ENCODE measurements around the gene CFAP44.
"Not testable (repeated sequence)": the region's sequence is repeated elsewhere in the genome, so short reads cannot be mapped to it uniquely, and the experiment has no call there.

CFAP44 gene, protein sequence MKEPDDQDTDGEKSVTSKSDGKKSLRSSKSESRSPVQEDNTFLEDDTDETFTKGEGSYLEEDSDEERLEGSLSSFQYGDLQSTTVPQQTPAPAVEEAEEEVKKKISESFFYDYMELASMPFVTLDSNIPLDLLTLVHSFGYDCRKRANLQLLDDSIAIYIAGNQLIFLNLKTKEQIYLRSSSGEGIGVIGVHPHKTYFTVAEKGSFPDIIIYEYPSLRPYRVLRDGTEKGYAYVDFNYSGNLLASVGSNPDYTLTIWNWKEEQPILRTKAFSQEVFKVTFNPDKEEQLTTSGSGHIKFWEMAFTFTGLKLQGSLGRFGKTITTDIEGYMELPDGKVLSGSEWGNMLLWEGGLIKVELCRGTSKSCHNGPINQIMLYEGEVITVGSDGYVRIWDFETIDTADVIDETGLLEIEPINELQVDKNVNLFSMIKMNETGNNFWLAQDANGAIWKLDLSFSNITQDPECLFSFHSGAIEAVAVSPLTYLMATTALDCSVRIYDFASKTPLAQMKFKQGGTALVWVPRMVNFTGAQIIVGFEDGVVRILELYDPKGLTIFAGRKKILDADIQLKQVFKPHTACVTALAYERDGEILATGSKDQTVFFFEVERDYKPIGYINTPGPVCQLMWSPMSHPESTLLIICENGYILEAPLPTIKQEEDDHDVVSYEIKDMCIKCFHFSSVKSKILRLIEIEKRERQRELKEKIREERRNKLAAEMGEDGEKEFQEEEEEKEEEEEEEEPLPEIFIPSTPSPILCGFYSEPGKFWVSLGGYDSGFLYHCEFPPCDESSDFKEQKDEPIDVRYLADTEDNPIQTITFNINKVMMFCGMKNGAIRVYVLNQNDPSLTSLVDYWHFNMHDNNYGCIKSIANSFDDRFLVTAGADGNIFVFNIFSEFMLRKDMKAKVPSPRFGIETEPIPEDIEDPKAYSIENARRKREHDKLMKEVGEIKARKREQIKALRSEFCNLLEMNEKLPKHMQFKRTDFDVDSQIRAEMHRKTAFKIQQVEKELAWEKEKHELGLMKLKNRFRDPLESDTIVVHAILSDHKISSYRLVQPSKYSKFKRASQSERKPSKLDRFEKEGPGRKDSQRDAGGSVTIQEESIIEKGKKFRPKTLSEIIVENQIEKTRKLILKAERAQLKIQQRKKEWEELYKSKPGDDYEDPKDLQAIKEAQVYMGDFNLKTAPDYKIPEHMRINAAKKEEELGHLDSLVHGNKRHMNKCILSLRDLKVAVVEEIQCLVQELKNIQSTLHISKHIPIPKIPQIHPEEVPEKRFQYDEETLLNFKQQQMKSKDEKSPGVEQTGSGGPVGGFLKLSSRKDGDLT (N-terminal part only)
- 10.0 to 13.4 (median 13.0) reads per million in 3 donors for total RNA-seq

DNA sequence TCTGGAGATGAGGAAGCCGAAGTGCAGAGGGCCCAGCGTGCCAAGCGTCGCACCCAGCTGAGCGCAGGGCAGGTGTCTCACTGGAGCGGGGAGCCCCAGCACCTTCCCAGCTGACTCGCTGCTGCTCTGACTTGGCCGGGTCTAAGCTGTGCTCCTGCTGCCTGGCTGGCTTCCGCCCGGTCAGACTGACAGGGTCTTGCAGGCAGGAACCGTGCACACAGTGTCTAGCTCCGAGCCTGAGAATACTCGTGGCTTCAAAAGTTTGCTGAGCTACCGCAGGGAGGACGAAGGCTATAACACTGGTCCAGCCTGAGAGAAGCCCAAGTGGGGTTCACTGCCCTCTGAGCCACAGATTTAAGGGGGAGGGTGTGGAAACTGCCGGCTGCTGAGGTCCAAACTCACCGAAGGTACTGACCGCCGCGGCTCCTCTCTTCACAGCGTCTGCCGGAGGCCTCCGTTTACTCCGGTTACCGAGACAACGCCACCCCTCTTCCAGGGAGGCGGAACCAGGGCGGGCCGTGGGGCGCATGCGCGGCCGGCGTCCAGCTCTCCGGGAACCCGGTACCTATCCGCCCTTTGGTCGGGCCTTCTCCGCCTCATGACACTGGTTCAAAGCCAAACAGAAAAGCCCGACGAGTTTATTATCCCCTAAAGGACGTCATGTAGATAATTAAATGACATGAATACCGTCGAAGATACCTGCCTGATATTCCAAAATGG is at the start of gene CFAP44:
Gene CFAP44 (minus strand): TSS at position 443 of the 720 bp plus-strand sequence. CDS start 7,829 bp downstream, outside the sequence.
- H3K27ac ChIP-seq (ENCODE audit: insufficient read depth, low read length, poor library complexity, severe bottlenecking), result no peak within 1 kb of the TSS

DNA sequence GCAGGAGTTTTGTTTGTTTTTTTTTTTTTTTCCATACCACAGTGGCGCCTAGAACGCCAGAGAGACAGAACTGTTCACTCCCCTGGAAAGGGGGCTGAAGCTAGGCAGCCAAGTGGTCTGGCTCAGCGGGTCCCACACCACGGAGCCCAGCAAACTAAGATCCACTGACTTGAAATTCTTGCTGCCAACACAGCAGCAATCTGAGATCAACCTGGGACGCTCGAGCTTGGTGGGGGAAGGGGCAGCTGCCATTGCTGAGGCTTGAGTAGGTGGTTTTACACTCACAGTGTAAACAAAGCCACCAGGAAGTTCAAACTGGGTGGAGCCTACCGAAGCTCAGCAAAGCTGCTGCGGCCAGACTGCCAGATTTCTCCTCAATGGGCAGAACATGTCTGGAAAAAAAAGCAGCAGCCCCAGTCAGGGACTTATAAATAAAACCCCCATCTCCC is 43.9 kb upstream of the CFAP44 start:
- Histone ChIP-seq H3K27me3 (replicated peaks; ENCODE audit: control insufficient read depth, insufficient read depth, low read length, poor library complexity, severe bottlenecking) (no peaks in the 10 kb centered on the region), H3K4me1 (ENCODE audit: control insufficient read depth, insufficient read depth, low read length, poor library complexity, severe bottlenecking) (peaks cover 4% of the 10 kb centered on the region), H3K9me3 (ENCODE audit: control insufficient read depth, low read length) (no peaks in the 10 kb centered on the region), H3K27ac (ENCODE audit: insufficient read depth, low read length, poor library complexity, severe bottlenecking) (no peak overlapping the region), H3K36me3 (ENCODE audit: control insufficient read depth, insufficient read depth, low read length) (peaks cover 9% of the 10 kb centered on the region), H3K4me3 (ENCODE audit: insufficient read depth, low read depth, low read length, poor library complexity, severe bottlenecking) (no peak overlapping the region)
- peak in 2 of 3 donors; percentile 5 to 11 for DNase-seq

More for the DNA sequence above, at the start of gene CFAP44:
- Histone ChIP-seq H3K27me3 (replicated peaks; ENCODE audit: control insufficient read depth, insufficient read depth, low read length, poor library complexity, severe bottlenecking) (no peaks in the 10 kb centered on the region), H3K4me3 (ENCODE audit: insufficient read depth, low read depth, low read length, poor library complexity, severe bottlenecking) (peak within 1 kb of the TSS; percentile 34), H3K4me1 (ENCODE audit: control insufficient read depth, insufficient read depth, low read length, poor library complexity, severe bottlenecking) (no peaks in the 10 kb centered on the region), H3K9me3 (ENCODE audit: control insufficient read depth, low read length) (no peaks in the 10 kb centered on the region), H3K36me3 (ENCODE audit: control insufficient read depth, insufficient read depth, low read length) (no peaks in the 10 kb centered on the region)
- peak in 2 of 3 donors; percentile 5 to 34 for DNase-seq

DNA sequence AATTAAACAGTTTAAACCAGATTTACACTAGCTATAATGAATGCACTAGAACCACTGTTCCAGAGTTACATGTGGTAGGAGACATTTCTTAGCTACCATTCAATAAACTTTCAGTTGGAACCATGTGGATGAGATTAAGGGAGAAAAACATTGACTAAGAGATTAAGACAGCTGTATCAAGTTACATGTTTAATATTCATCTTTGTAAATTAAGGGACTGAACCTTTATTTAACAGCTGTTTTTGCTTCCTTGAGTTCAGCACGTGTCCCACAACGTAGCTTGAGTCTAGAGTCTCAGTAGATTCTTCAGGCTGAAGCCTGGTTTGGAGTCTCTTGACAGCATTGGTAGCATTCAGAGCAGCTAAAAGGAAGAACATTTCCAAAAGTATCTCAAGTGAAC is 27.2 kb upstream of the CFAP44 start:
- H3K4me3 ChIP-seq (ENCODE audit: insufficient read depth, low read depth, low read length, poor library complexity, severe bottlenecking), result no peak overlapping the region
- peaks cover 16% of the 10 kb centered on the region for H3K36me3 ChIP-seq (ENCODE audit: control insufficient read depth, insufficient read depth, low read length)
- no peaks in the 10 kb centered on the region for H3K4me1 ChIP-seq (ENCODE audit: control insufficient read depth, insufficient read depth, low read length, poor library complexity, severe bottlenecking)
- H3K27me3 ChIP-seq (replicated peaks; ENCODE audit: control insufficient read depth, insufficient read depth, low read length, poor library complexity, severe bottlenecking), result no peaks in the 10 kb centered on the region
- DNase-seq, result no peak
- no peaks in the 10 kb centered on the region for H3K9me3 ChIP-seq (ENCODE audit: control insufficient read depth, low read length)
- H3K27ac ChIP-seq (ENCODE audit: insufficient read depth, low read length, poor library complexity, severe bottlenecking), result no peak overlapping the region

DNA sequence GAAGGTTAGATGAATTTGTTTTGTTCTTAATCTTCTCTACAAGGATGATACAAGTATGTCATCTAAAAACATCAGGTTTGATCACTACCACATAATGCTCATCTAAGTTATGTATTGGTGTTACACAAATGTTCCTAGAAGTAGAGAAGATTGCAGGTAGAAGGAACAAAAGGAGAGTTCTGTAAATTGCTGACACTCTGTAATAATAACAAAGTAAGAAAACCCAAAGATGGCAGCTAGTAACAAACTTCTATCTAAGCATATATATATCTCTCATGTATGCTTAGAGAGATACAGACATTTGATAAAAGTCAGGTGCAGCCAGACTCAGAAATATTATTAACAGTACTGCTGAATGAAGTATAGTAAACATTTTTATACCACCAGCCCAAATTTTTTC is 20.2 kb upstream of the CFAP44 start:
- no peaks in the 10 kb centered on the region for H3K4me1 ChIP-seq (ENCODE audit: control insufficient read depth, insufficient read depth, low read length, poor library complexity, severe bottlenecking)
- no peaks in the 10 kb centered on the region for H3K27me3 ChIP-seq (replicated peaks; ENCODE audit: control insufficient read depth, insufficient read depth, low read length, poor library complexity, severe bottlenecking)
- no peaks in the 10 kb centered on the region for H3K9me3 ChIP-seq (ENCODE audit: control insufficient read depth, low read length)
- no peak overlapping the region for H3K4me3 ChIP-seq (ENCODE audit: insufficient read depth, low read depth, low read length, poor library complexity, severe bottlenecking)
- H3K36me3 ChIP-seq (ENCODE audit: control insufficient read depth, insufficient read depth, low read length), result peaks cover 16% of the 10 kb centered on the region
- no peak for DNase-seq
- H3K27ac ChIP-seq (ENCODE audit: insufficient read depth, low read length, poor library complexity, severe bottlenecking), result no peak overlapping the region

DNA sequence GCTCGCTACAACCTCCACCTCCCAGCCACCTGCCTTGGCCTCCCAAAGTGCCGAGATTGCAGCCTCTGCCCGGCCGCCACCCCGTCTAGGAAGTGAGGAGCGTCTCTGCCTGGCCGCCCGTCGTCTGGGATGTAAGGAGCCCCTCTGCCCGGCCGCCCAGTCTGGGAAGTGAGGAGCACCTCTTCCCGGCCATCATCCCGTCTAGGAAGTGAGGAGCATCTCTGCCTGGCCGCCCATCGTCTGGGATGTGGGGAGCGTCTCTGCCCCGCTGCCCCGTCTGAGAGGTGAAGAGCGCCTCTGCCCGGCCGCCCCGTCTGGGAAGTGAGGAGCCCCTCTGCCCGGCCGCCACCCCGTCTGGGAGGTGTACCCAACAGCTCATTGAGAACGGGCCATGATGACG is 17.3 kb upstream of the CFAP44 start:
- not testable (repeated sequence) for H3K4me1 ChIP-seq (ENCODE audit: control insufficient read depth, insufficient read depth, low read length, poor library complexity, severe bottlenecking); H3K27ac ChIP-seq (ENCODE audit: insufficient read depth, low read length, poor library complexity, severe bottlenecking); DNase-seq; H3K4me3 ChIP-seq (ENCODE audit: insufficient read depth, low read depth, low read length, poor library complexity, severe bottlenecking); H3K36me3 ChIP-seq (ENCODE audit: control insufficient read depth, insufficient read depth, low read length); H3K9me3 ChIP-seq (ENCODE audit: control insufficient read depth, low read length); H3K27me3 ChIP-seq (replicated peaks; ENCODE audit: control insufficient read depth, insufficient read depth, low read length, poor library complexity, severe bottlenecking)

DNA sequence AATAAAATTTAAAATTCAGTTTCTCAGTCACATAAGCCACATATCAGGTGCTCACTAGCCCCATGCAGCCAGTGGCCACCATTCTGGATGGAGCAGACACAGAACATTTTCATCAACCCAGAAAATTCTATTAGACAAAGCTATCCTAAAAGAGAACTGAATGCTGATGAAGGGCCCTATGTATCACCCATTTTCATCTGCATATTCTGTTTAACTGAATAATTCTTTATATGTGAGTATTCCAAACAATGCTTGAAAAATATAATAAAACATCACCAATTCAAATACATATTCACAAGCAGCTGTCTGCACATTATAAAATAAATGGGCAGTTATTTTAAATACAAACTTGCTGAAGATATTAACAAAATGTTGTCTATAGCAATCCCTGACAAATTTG is 14.2 kb upstream of the CFAP44 start:
- DNase-seq, result no peak
- Histone ChIP-seq H3K9me3 (ENCODE audit: control insufficient read depth, low read length) (no peaks in the 10 kb centered on the region), H3K4me1 (ENCODE audit: control insufficient read depth, insufficient read depth, low read length, poor library complexity, severe bottlenecking) (no peaks in the 10 kb centered on the region), H3K27me3 (replicated peaks; ENCODE audit: control insufficient read depth, insufficient read depth, low read length, poor library complexity, severe bottlenecking) (no peaks in the 10 kb centered on the region), H3K4me3 (ENCODE audit: insufficient read depth, low read depth, low read length, poor library complexity, severe bottlenecking) (no peak overlapping the region), H3K27ac (ENCODE audit: insufficient read depth, low read length, poor library complexity, severe bottlenecking) (no peak overlapping the region), H3K36me3 (ENCODE audit: control insufficient read depth, insufficient read depth, low read length) (peaks cover 23% of the 10 kb centered on the region)

DNA sequence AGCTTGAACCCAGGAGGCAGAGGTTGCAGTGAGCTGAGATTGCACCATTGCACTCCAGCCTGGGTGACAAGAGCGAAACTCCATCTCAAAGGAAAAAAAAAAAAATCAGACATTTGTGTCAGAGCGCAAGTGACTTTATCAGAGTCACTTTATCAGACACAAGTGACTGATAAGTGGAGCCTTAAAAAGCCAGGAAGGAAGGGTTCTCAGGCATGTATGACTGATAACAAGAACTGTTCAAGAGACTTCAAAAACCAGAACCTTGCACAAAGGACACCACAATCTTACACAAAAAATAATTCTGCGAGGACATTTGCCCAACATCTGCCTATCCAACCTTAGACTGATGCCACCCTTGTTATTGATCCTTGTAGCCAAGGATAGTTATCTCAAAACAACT is 13.3 kb upstream of the CFAP44 start:
- Histone ChIP-seq H3K4me1 (ENCODE audit: control insufficient read depth, insufficient read depth, low read length, poor library complexity, severe bottlenecking) (no peaks in the 10 kb centered on the region), H3K9me3 (ENCODE audit: control insufficient read depth, low read length) (no peaks in the 10 kb centered on the region), H3K27ac (ENCODE audit: insufficient read depth, low read length, poor library complexity, severe bottlenecking) (no peak overlapping the region), H3K27me3 (replicated peaks; ENCODE audit: control insufficient read depth, insufficient read depth, low read length, poor library complexity, severe bottlenecking) (no peaks in the 10 kb centered on the region), H3K4me3 (ENCODE audit: insufficient read depth, low read depth, low read length, poor library complexity, severe bottlenecking) (no peak overlapping the region), H3K36me3 (ENCODE audit: control insufficient read depth, insufficient read depth, low read length) (peaks cover 19% of the 10 kb centered on the region)
- DNase-seq, result no peak

DNA sequence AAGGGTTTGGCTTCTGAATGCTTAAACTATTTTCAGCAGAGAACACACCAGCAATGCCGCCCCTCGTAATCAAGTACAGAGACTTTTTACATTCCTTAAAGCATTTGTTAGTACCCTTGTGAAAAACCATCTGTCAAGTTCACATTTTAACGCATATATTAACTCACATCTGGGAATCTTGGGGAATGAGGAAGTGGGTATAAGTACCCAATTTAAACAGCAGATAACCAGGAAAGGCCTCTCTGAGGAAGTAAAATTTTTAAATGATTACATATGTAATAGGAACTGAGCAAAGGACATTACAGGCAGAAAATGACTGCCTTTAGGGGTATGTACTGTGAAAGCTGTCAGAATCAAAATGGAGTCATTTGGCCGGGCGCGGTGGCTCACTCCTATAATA is 12.8 kb upstream of the CFAP44 start:
- Histone ChIP-seq H3K27me3 (replicated peaks; ENCODE audit: control insufficient read depth, insufficient read depth, low read length, poor library complexity, severe bottlenecking) (no peaks in the 10 kb centered on the region), H3K9me3 (ENCODE audit: control insufficient read depth, low read length) (no peaks in the 10 kb centered on the region), H3K27ac (ENCODE audit: insufficient read depth, low read length, poor library complexity, severe bottlenecking) (no peak overlapping the region), H3K4me1 (ENCODE audit: control insufficient read depth, insufficient read depth, low read length, poor library complexity, severe bottlenecking) (no peaks in the 10 kb centered on the region), H3K4me3 (ENCODE audit: insufficient read depth, low read depth, low read length, poor library complexity, severe bottlenecking) (no peak overlapping the region), H3K36me3 (ENCODE audit: control insufficient read depth, insufficient read depth, low read length) (peaks cover 19% of the 10 kb centered on the region)
- no peak for DNase-seq

DNA sequence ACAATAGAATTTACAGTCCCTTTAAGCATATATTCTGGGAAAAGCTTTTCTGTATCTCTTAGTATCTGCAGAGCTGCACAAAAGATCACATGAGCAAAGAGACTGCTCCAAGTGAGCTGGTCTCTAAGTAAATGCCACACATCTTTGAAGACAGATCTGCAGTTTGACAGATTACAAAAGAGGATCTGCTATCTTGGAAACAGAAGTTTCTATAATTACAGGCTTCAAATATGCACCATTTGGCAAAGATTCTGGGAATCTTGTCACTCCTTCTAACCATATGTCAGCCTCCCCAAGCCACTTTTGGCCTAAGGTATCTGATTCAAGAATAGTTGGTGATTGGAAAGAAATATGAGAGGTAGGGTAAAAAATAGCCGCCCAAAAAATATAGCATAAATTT is 9.6 kb upstream of the CFAP44 start:
- H3K27ac ChIP-seq (ENCODE audit: insufficient read depth, low read length, poor library complexity, severe bottlenecking), result no peak overlapping the region
- H3K27me3 ChIP-seq (replicated peaks; ENCODE audit: control insufficient read depth, insufficient read depth, low read length, poor library complexity, severe bottlenecking), result no peaks in the 10 kb centered on the region
- no peak for DNase-seq
- no peaks in the 10 kb centered on the region for H3K9me3 ChIP-seq (ENCODE audit: control insufficient read depth, low read length)
- no peaks in the 10 kb centered on the region for H3K4me1 ChIP-seq (ENCODE audit: control insufficient read depth, insufficient read depth, low read length, poor library complexity, severe bottlenecking)
- H3K4me3 ChIP-seq (ENCODE audit: insufficient read depth, low read depth, low read length, poor library complexity, severe bottlenecking), result no peak overlapping the region
- peaks cover 23% of the 10 kb centered on the region for H3K36me3 ChIP-seq (ENCODE audit: control insufficient read depth, insufficient read depth, low read length)
